ENCODE data around the gene KIR3DL1. TPM values are rescaled to one million over a fixed set of nuclear protein-coding genes. Genes with fewer than 3 reads are reported as not detected.

The KIR3DL1 gene
- total RNA-seq, 4 donors from 2014 or later: 0.14 TPM; not detected in 3

DNA sequence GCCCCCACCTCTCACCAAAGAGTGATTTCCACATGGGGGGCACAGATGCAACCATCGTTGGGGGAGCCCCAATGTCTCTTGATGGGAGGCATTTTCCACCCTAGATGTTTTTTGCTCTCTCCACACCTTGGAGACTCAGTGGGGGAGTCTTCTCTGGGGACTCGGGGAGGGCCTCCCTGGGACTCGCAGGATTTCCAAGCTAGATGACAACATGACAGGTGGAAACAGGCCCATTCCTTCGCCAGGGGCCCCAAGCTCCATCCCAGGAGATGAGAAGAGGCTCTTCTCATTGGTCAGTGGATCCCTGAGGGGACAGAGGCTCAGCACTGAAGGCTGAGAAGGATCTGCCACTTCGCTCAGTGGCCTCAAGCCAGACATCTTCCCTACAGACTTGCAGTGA lies 25.6 kb upstream of the KIR3DL1 start:
- Histone ChIP-seq H3K27me3 (no peaks in the 10 kb centered on the region), H3K36me3 (no peaks in the 10 kb centered on the region), H3K27ac (no peak overlapping the region), H3K9me3 (no peaks in the 10 kb centered on the region), H3K4me1 (no peaks in the 10 kb centered on the region), H3K4me3 (no peak overlapping the region)
- DNase-seq: no peak
- TF ChIP-seq POLR2A (IDR thresholded peaks at IDR 0.05): no peak
- TF ChIP-seq, protein P1, sequence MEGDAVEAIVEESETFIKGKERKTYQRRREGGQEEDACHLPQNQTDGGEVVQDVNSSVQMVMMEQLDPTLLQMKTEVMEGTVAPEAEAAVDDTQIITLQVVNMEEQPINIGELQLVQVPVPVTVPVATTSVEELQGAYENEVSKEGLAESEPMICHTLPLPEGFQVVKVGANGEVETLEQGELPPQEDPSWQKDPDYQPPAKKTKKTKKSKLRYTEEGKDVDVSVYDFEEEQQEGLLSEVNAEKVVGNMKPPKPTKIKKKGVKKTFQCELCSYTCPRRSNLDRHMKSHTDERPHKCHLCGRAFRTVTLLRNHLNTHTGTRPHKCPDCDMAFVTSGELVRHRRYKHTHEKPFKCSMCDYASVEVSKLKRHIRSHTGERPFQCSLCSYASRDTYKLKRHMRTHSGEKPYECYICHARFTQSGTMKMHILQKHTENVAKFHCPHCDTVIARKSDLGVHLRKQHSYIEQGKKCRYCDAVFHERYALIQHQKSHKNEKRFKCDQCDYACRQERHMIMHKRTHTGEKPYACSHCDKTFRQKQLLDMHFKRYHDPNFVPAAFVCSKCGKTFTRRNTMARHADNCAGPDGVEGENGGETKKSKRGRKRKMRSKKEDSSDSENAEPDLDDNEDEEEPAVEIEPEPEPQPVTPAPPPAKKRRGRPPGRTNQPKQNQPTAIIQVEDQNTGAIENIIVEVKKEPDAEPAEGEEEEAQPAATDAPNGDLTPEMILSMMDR (IDR thresholded peaks at IDR 0.05): no peak
- intact Hi-C loops (cut with DNase I; ENCODE audit: low total_unique reads): no loop called here

DNA sequence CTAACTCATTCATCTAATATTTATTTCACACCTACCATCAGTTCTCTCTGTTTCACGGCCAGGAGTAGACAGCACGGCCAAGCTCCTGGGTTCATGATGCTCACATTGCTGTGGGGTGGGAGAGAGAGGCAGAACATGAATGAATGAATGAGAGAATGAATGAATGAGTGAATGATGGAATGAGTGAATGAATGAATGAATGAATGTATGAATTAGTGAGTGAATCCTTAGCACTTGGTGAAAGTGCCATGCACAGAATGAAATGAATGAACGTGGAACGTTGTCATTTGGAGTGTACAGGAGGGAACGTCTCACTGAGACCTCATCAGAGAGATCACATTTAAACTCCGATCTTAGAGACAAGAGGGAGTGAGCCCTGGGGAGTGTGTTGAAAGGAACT lies 24.8 kb upstream of the KIR3DL1 start:
- TF ChIP-seq, protein P1 (IDR thresholded peaks at IDR 0.05): no peak
- TF ChIP-seq POLR2A (IDR thresholded peaks at IDR 0.05): no peak
- intact Hi-C loops (cut with DNase I; ENCODE audit: low total_unique reads): no loop called here
- no peaks in the 10 kb centered on the region for H3K27me3 ChIP-seq

DNA sequence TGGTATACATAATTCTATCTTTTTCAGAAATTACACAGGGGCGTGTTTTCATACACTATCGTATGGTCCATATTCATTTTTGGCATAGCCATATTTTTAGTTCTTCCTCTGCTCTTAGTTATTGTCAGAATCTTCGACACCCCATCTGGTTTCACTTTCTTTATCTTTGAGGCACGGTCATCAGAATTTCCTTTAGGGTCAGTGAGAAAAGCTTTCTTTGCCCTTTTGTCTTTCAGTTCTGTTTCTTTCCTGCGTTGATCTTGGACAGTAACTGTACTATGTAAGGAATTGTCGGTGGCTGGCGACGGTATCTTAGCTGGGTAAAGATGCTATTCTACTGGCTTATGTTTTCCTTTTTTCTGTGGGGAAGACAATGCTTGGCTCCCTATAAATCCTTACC lies 23.5 kb upstream of the KIR3DL1 start:
- H3K4me1 ChIP-seq: no peaks in the 10 kb centered on the region
- H3K27me3 ChIP-seq: no peaks in the 10 kb centered on the region
- TF ChIP-seq, protein P1 (IDR thresholded peaks at IDR 0.05): no peak
- no peak for TF ChIP-seq POLR2A (IDR thresholded peaks at IDR 0.05)
- H3K4me3 ChIP-seq: no peak overlapping the region
- DNase-seq: no peak
- intact Hi-C loops (cut with DNase I; ENCODE audit: low total_unique reads): no loop called here
- no peaks in the 10 kb centered on the region for H3K36me3 ChIP-seq
- no peaks in the 10 kb centered on the region for H3K9me3 ChIP-seq
- H3K27ac ChIP-seq: no peak overlapping the region

More for the DNA sequence above, 24.8 kb upstream of the KIR3DL1 start:
- Histone ChIP-seq H3K9me3 (no peaks in the 10 kb centered on the region), H3K4me3 (no peak overlapping the region), H3K4me1 (no peaks in the 10 kb centered on the region), H3K36me3 (no peaks in the 10 kb centered on the region), H3K27ac (no peak overlapping the region)
- DNase-seq: no peak

DNA sequence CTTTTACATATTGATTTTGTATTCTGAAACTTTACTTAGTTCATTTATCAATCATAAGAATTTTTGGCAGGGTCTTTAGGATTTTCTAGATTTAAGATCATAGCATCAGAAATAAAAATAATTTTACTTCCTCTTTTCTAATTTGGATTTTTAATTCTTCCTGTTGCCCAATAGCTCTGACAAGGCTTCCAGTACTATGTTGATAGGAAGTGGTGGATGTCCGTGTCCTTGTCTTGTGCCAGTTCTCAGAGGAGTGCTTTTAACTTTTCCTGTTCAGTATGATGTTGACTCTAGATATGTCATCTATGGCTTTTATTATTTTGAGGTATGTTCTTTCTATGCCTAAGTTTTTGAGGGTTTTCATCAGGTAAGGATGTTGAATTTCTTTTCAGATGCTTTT lies 20.5 kb upstream of the KIR3DL1 start:
- no peak overlapping the region for H3K27ac ChIP-seq
- TF ChIP-seq POLR2A (IDR thresholded peaks at IDR 0.05): no peak
- TF ChIP-seq, protein P1 (IDR thresholded peaks at IDR 0.05): no peak
- no peak for DNase-seq
- H3K4me1 ChIP-seq: no peaks in the 10 kb centered on the region
- H3K4me3 ChIP-seq: no peak overlapping the region
- no peaks in the 10 kb centered on the region for H3K27me3 ChIP-seq
- H3K9me3 ChIP-seq: no peaks in the 10 kb centered on the region
- H3K36me3 ChIP-seq: no peaks in the 10 kb centered on the region
- intact Hi-C loops (cut with DNase I; ENCODE audit: low total_unique reads): no loop called here

DNA sequence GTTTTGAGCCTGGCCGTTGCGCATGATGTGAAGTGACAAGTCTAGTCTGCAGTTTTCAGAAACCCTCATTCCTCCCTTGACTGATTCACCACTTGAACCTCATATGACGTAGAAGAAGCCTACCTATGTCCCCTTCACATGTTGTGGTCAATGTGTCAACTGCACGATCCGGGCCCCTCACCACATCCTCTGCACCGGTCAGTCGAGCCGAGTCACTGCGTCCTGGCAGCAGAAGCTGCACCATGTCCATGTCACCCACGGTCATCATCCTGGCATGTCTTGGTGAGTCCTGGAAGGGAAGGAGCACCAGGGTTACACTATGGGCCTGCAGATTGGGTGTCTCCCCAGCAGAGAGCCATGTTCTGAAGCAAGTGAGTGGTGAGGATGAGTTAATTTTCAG lies 12.9 kb upstream of the KIR3DL1 start, which contains the start of gene KIR2DL4:
Gene KIR2DL4 (plus strand): TSS at position 201 of the 400 bp plus-strand sequence. CDS start 42 bp downstream, at position 243.
- Histone ChIP-seq H3K4me1 (no peaks in the 10 kb centered on the region), H3K27me3 (no peaks in the 10 kb centered on the region), H3K4me3 (no peak within 1 kb of the TSS), H3K27ac (no peak within 1 kb of the TSS), H3K9me3 (no peaks in the 10 kb centered on the region), H3K36me3 (no peaks in the 10 kb centered on the region)
- no peak for DNase-seq
- TF ChIP-seq POLR2A (IDR thresholded peaks at IDR 0.05): no peak
- TF ChIP-seq, protein P1 (IDR thresholded peaks at IDR 0.05): no peak
- intact Hi-C loops (cut with DNase I; ENCODE audit: low total_unique reads): no loop called here

Measured in uterus (tissue), 4 donors.